Smooth muscle cell (in vitro differentiated cells): ENCODE results near the gene PITPNM3. TPM values are rescaled to one million over a fixed set of nuclear protein-coding genes. Genes with fewer than 3 reads are reported as not detected.

Experiments
- DNase-seq: peaks from one replicate; lab custom pipeline; 2025; ENCODE audit not compliant: unreplicated experiment; lab: John Stamatoyannopoulos, UW
- H2AFZ ChIP-seq: fragments of 200-600 bp; sonication (generic); 2 replicates; pipeline ENCODE4 v1.6.0; 2016; ENCODE audit warnings: antibody characterized with exemption, low read depth, mild to moderate bottlenecking
- H3F3A ChIP-seq: fragments of 200-600 bp; sonication (generic); 2 replicates; pipeline ENCODE4 v1.6.0; 2017; ENCODE audit warnings: antibody characterized with exemption, low read depth
- H3K27ac ChIP-seq: fragments of 200-600 bp; sonication (generic); 2 replicates; pipeline ENCODE4 v1.5.1; 2016; ENCODE audit warnings: low read depth, mild to moderate bottlenecking
- H3K27me3 ChIP-seq: fragments of 200-600 bp; sonication (generic); 2 replicates; pipeline ENCODE4 v1.6.1; 2016; ENCODE audit warnings: low read depth, mild to moderate bottlenecking
- H3K36me3 ChIP-seq: fragments of 200-600 bp; sonication (generic); 2 replicates; pipeline ENCODE4 v1.5.1; 2016; ENCODE audit warnings: low read depth
- H3K4me1 ChIP-seq: fragments of 200-600 bp; sonication (generic); 2 replicates; pipeline ENCODE4 v1.5.1; 2016; ENCODE audit warnings: low read depth
- H3K4me2 ChIP-seq: fragments of 200-600 bp; sonication (generic); 2 replicates; pipeline ENCODE4 v1.6.0; 2016; ENCODE audit warnings: mild to moderate bottlenecking
- H3K4me3 ChIP-seq: fragments of 200-600 bp; sonication (generic); 2 replicates; pipeline ENCODE4 v1.5.1; 2016; ENCODE audit warnings: mild to moderate bottlenecking
- H3K79me2 ChIP-seq: fragments of 200-600 bp; sonication (generic); 2 replicates; pipeline ENCODE4 v1.6.0; 2016; ENCODE audit warnings: low read depth, mild to moderate bottlenecking
- H3K9ac ChIP-seq: fragments of 200-600 bp; sonication (generic); 2 replicates; pipeline ENCODE4 v1.6.0; 2016; ENCODE audit warnings: low read depth
- H3K9me3 ChIP-seq: fragments of 200-600 bp; sonication (generic); replicated peaks from 2 replicates; pipeline ENCODE4 v1.5.1; 2016; ENCODE audit warnings: low read depth
- H4K20me1 ChIP-seq: fragments of 200-600 bp; sonication (generic); 2 replicates; pipeline ENCODE4 v1.6.0; 2016; ENCODE audit warnings: low read depth
- CTCF ChIP-seq: fragments of 200-600 bp; sonication (generic); IDR thresholded peaks from 2 replicates; pipeline ENCODE4 v1.5.1; 2017; ENCODE audit warnings: borderline replicate concordance, mild to moderate bottlenecking, antibody characterized with exemption; ENCODE audit not compliant: insufficient read depth, poor library complexity, severe bottlenecking
- whole genome bisulfite sequencing: methylation state at CpG from one replicate; pipeline ENCODE4 v1.1.7; 2016; ENCODE audit warnings: low lambda C conversion rate; 5-methylcytosine and 5-hydroxymethylcytosine counted together
- polyA plus RNA-seq: library from polyadenylated mRNA; unstranded; fragments of >200 nt; fragmentation: Nextera tagmentation; extraction: Ambion mirVana; gene quantifications from 2 replicates; pipeline ENCODE4 v1.2.1, GENCODE V29; 2016
- total RNA-seq: library from RNA; depleted of rRNA; stranded (reverse); fragments of >200 nt; gene quantifications from 2 replicates; pipeline ENCODE4 v1.2.3, GENCODE V29; 2014

The PITPNM3 gene
- total and polyA plus RNA-seq, 2 experiments from 2014 or later, result 2.4 to 2.6 TPM

DNA sequence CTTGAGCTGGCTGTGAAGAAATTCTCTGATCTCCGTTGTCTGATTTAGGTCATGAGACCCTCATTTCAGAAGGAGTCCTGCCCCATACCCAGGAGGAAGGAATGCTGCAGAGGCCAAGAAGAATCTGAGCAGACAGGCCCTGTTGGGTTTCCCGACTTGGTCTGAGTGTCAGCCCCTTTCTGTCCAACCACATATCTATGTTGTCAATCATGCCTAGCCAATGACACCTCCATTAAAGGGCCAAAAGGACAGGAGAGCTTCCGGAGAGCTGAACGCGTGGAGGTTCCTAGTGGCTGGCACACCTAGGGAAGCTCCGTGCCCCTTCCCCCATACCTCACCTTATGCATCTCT, 74.3 kb downstream of the PITPNM3 start:
- peaks cover 15% of the 10 kb centered on the region for H3K4me1 ChIP-seq
- no peak overlapping the region for H2AFZ ChIP-seq
- TF ChIP-seq CTCF, result no peak
- no peaks in the 10 kb centered on the region for H3K9me3 ChIP-seq
- no peaks in the 10 kb centered on the region for H3K79me2 ChIP-seq
- no peaks in the 10 kb centered on the region for H3K27me3 ChIP-seq
- no peak for DNase-seq
- H3K4me2 ChIP-seq, result no peak overlapping the region
- H3K4me3 ChIP-seq, result no peak overlapping the region
- H4K20me1 ChIP-seq, result no peaks in the 10 kb centered on the region
- no peak overlapping the region for H3K27ac ChIP-seq
- no peaks in the 10 kb centered on the region for H3K36me3 ChIP-seq
- no peaks in the 10 kb centered on the region for H3F3A ChIP-seq
- no peak overlapping the region for H3K9ac ChIP-seq
- 81% methylated on average over 6 of the region's 6 CpGs for WGBS

GRCh38 chr17:6480303-6480675, 76.1 kb downstream of the PITPNM3 start:
- no peak overlapping the region for H3K9ac ChIP-seq
- no peak for TF ChIP-seq CTCF

GRCh38 chr17:6479622-6480302, 76.6 kb downstream of the PITPNM3 start:
- Histone ChIP-seq H3K4me2 (no peak overlapping the region), H3K27ac (no peak overlapping the region), H3K9ac (no peak overlapping the region), H3F3A (peaks cover 9% of the 10 kb centered on the region), H4K20me1 (no peaks in the 10 kb centered on the region), H3K79me2 (no peaks in the 10 kb centered on the region), H3K4me1 (peaks cover 23% of the 10 kb centered on the region), H3K4me3 (no peak overlapping the region), H3K9me3 (no peaks in the 10 kb centered on the region), H2AFZ (no peak overlapping the region), H3K27me3 (no peaks in the 10 kb centered on the region), H3K36me3 (no peaks in the 10 kb centered on the region)
- DNase-seq, result no peak
- 75% methylated on average over 13 of the region's 13 CpGs for WGBS
- TF ChIP-seq CTCF, result no peak

More at GRCh38 chr17:6480303-6480675, 76.1 kb downstream of the PITPNM3 start:
- Histone ChIP-seq H3K9me3 (no peaks in the 10 kb centered on the region), H3K4me2 (no peak overlapping the region), H2AFZ (no peak overlapping the region), H3K79me2 (no peaks in the 10 kb centered on the region), H3K27ac (no peak overlapping the region), H3K27me3 (no peaks in the 10 kb centered on the region), H4K20me1 (no peaks in the 10 kb centered on the region), H3K4me1 (peaks cover 19% of the 10 kb centered on the region), H3K36me3 (no peaks in the 10 kb centered on the region), H3F3A (peaks cover 8% of the 10 kb centered on the region), H3K4me3 (no peak overlapping the region)
- WGBS, result 75% methylated on average over 9 of the region's 9 CpGs
- no peak for DNase-seq

DNA sequence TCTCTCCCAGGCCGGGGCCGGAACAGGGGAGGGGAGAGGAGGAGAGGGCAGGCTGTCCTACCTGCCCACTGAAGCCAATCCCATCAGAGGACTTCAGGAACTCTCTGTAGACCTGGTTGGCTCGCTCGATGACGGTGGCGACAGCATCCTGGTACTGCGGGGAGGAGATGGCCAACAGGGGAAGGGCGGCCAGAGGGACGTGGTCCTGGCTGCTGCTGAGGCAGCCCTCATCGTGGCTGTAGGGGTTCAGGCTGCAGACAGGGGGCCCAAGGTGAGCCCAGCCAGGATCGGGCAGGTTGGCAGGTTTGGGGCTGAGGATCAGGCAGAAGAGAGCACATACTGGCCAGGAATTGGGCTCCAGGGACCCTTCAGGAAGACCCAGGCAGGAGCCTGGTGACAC, 77.9 kb downstream of the PITPNM3 start:
- H3K27me3 ChIP-seq, result no peaks in the 10 kb centered on the region
- H3K9ac ChIP-seq, result no peak overlapping the region
- no peak for DNase-seq
- H3F3A ChIP-seq, result peaks cover 9% of the 10 kb centered on the region
- no peak overlapping the region for H3K27ac ChIP-seq
- WGBS, result 92% methylated on average over 11 of the region's 11 CpGs
- H3K79me2 ChIP-seq, result no peaks in the 10 kb centered on the region
- H3K9me3 ChIP-seq, result no peaks in the 10 kb centered on the region
- H3K4me3 ChIP-seq, result no peak overlapping the region
- H2AFZ ChIP-seq, result no peak overlapping the region
- TF ChIP-seq CTCF, result no peak
- no peak overlapping the region for H3K4me2 ChIP-seq
- no peaks in the 10 kb centered on the region for H4K20me1 ChIP-seq
- H3K4me1 ChIP-seq, result peaks cover 23% of the 10 kb centered on the region
- H3K36me3 ChIP-seq, result no peaks in the 10 kb centered on the region
